NT2/D1 (cell line): ENCODE data around the gene ORC5.

Experiments
- DNase-seq: peaks from one replicate; pipeline ENCODE4 v3.0.0-alpha.2; 2011; ENCODE audit warnings: low read depth, low spot score
- H3K27me3 ChIP-seq: 2 replicates; pipeline ENCODE4 v1.6.0; 2011; ENCODE audit warnings: mild to moderate bottlenecking; ENCODE audit not compliant: insufficient read length, insufficient read depth
- H3K36me3 ChIP-seq: 2 replicates; pipeline ENCODE4 v1.6.1; 2011; ENCODE audit warnings: mild to moderate bottlenecking, low read length, mixed read lengths; ENCODE audit not compliant: insufficient read depth, insufficient read length
- H3K4me1 ChIP-seq: 2 replicates; pipeline ENCODE4 v1.5.1; 2011; ENCODE audit not compliant: insufficient read depth, insufficient read length
- H3K4me3 ChIP-seq: 2 replicates; pipeline ENCODE4 v1.5.1; 2011; ENCODE audit warnings: low read depth; ENCODE audit not compliant: insufficient read length
- H3K9ac ChIP-seq: 2 replicates; pipeline ENCODE4 v1.6.0; 2011; ENCODE audit warnings: low read depth; ENCODE audit not compliant: insufficient read length
- H3K9me3 ChIP-seq: 2 replicates; pipeline ENCODE4 v1.5.1; 2011; ENCODE audit warnings: mild to moderate bottlenecking, low read length; ENCODE audit not compliant: insufficient read depth
- SUZ12 ChIP-seq: IDR thresholded peaks from 2 replicates; pipeline ENCODE4 v1.6.1; 2011; ENCODE audit not compliant: insufficient read length, insufficient read depth; ENCODE audit errors: extremely low read depth
- YY1 ChIP-seq: IDR thresholded peaks from 2 replicates; pipeline ENCODE4 v1.6.1; 2011; ENCODE audit not compliant: insufficient read length, insufficient read depth
- ZNF274 ChIP-seq: IDR thresholded peaks from 2 replicates; pipeline ENCODE4 v1.6.1; 2011; ENCODE audit warnings: mild to moderate bottlenecking, low read depth, low read length

Gene ORC5

DNA sequence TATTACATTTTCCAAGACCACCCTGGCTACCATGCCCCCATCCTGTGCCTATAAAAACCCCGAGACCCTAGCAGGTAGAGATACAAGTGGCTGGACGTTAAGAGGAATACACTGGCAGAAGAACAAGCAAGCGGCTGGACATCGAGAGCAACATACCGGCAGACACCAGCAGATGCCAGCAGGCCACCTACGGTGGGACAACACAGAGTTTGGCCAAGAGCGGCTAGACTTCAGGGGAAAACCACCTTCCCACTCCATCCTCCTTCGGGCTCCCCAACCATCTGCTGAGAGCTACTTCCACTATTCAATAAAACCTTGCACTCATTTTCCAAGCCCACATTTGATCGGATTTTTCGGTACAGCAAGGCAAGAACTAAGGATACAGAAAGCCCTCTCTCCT lies 70.3 kb downstream of the ORC5 start:
- H3K9me3 ChIP-seq = no peaks in the 10 kb centered on the region
- no peak for TF ChIP-seq SUZ12
- TF ChIP-seq ZNF274 = no peak
- no peak for TF ChIP-seq YY1
- no peak for DNase-seq
- no peak overlapping the region for H3K9ac ChIP-seq
- H3K4me3 ChIP-seq = no peak overlapping the region
- peaks cover 4% of the 10 kb centered on the region for H3K36me3 ChIP-seq
- H3K4me1 ChIP-seq = no peaks in the 10 kb centered on the region
- H3K27me3 ChIP-seq = no peaks in the 10 kb centered on the region

- no peak for DNase-seq
- TF ChIP-seq SUZ12 (no peak), ZNF274 (no peak)
- H3K27me3 ChIP-seq = no peaks in the 10 kb centered on the region
- H3K4me1 ChIP-seq = no peaks in the 10 kb centered on the region
- H3K9me3 ChIP-seq = no peaks in the 10 kb centered on the region
- no peak overlapping the region for H3K4me3 ChIP-seq
- H3K36me3 ChIP-seq = peaks cover 4% of the 10 kb centered on the region
- H3K9ac ChIP-seq = no peak overlapping the region
These were observed 70.8 kb downstream of the ORC5 start for GRCh38 chr7:104136981-104137380.

GRCh38 chr7:104136561-104136960 lies 71.3 kb downstream of the ORC5 start:
- Histone ChIP-seq H3K9ac (no peak overlapping the region), H3K36me3 (peaks cover 4% of the 10 kb centered on the region), H3K4me1 (no peaks in the 10 kb centered on the region), H3K4me3 (no peak overlapping the region), H3K9me3 (no peaks in the 10 kb centered on the region), H3K27me3 (no peaks in the 10 kb centered on the region)
- TF ChIP-seq YY1 (no peak), ZNF274 (no peak), SUZ12 (no peak)
- DNase-seq = no peak

- Histone ChIP-seq H3K4me3 (no peak overlapping the region), H3K9me3 (no peaks in the 10 kb centered on the region), H3K27me3 (no peaks in the 10 kb centered on the region), H3K36me3 (peaks cover 4% of the 10 kb centered on the region), H3K9ac (no peak overlapping the region), H3K4me1 (no peaks in the 10 kb centered on the region)
- TF ChIP-seq YY1 (no peak), ZNF274 (no peak), SUZ12 (no peak)
- no peak for DNase-seq
These were observed 71.9 kb downstream of the ORC5 start for GRCh38 chr7:104135760-104136558.

DNA sequence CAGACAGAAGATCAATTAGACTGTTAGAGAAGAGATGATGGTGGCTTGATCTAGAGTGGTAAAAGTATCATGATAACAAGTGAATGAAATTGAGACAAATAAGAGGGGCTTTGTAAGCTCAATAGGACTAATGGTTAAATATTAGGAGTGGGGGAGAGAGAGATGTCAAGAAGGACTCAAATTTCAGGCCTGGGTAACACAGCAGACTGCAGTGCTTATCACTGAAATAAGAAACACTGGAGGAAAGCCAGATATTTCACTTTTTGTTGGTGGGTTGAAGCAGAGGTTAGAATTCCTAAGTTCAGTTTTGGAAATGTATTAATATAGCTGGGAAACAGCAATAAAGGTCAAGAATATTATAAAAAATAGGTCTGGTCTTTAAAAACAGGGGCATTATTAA lies 74.6 kb downstream of the ORC5 start:
- Histone ChIP-seq H3K9ac (no peak overlapping the region), H3K4me1 (no peaks in the 10 kb centered on the region), H3K4me3 (no peak overlapping the region), H3K27me3 (no peaks in the 10 kb centered on the region), H3K36me3 (peaks cover 4% of the 10 kb centered on the region), H3K9me3 (no peaks in the 10 kb centered on the region)
- TF ChIP-seq SUZ12 = no peak
- no peak for DNase-seq

DNA sequence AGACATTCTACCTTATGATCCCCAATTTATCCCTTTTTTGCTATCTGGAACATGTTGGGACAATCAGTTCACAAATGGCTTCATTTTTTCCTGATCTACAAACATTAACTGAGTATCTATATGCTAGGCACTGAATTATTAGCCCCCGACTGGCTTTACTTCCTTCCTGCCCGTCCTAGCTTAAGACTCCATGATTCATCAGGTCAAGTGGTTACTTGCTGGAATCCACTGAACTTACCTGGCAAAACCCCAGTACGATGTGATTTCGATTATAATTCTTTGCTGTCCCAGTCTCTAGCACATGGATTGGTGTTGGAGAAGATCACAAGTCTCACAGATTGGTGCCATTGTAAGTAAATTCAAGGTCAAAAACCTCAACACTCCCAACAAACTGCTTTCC lies 77.1 kb downstream of the ORC5 start:
- no peaks in the 10 kb centered on the region for H3K27me3 ChIP-seq
- H3K4me1 ChIP-seq = no peaks in the 10 kb centered on the region
- no peak overlapping the region for H3K4me3 ChIP-seq
- no peaks in the 10 kb centered on the region for H3K9me3 ChIP-seq
- H3K9ac ChIP-seq = no peak overlapping the region
- TF ChIP-seq ZNF274 (no peak), SUZ12 (no peak), YY1 (no peak)
- no peaks in the 10 kb centered on the region for H3K36me3 ChIP-seq
- DNase-seq = no peak

DNA sequence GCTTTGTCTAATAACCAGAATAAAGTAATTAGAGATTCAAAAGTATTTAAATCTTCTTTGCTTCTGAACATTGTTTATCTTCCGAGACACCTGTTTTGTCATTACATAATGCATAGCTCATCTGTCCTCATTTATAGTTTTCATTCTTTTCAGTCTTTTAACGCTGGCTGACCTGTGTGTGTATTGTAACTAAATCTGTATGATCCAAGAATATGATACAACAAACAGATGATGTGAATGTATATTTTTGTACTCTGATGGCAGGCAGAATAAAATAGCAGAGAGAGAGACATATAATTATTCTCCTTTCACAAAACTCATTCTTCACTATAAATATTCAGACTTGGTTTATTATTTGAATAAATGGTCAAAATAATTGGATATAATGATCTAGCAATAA lies 80.6 kb downstream of the ORC5 start:
- H3K9me3 ChIP-seq = no peaks in the 10 kb centered on the region
- DNase-seq = no peak
- no peak overlapping the region for H3K9ac ChIP-seq
- H3K4me1 ChIP-seq = no peaks in the 10 kb centered on the region
- no peak overlapping the region for H3K4me3 ChIP-seq
- TF ChIP-seq ZNF274 (no peak), YY1 (no peak), SUZ12 (no peak)
- H3K27me3 ChIP-seq = no peaks in the 10 kb centered on the region
- H3K36me3 ChIP-seq = peaks cover 4% of the 10 kb centered on the region
